Left renal cortex interstitium (tissue), 4 donors: ENCODE results near the gene DPH1. TPM values are rescaled to one million over a fixed set of nuclear protein-coding genes. Genes with fewer than 3 reads are reported as not detected.

Experiments
- DNase-seq, 4 donors: peaks; one replicate each; pipeline ENCODE4 v3.0.0-alpha.2; 2013; ENCODE audit warnings: low read depth in 4 of 4, low spot score in 2 of 4, missing footprints in 1 of 4
- polyA plus RNA-seq, 4 donors: library from polyadenylated mRNA; unstranded; fragments of 120-200 nt; gene quantifications; one replicate each; pipeline ENCODE4 v1.2.1, GENCODE V29; 2013; ENCODE audit not compliant: insufficient read length in 4 of 4

The DPH1 gene
- polyA plus RNA-seq, 4 donors = 33.1 to 72.4 (median 51.4) TPM

DNA sequence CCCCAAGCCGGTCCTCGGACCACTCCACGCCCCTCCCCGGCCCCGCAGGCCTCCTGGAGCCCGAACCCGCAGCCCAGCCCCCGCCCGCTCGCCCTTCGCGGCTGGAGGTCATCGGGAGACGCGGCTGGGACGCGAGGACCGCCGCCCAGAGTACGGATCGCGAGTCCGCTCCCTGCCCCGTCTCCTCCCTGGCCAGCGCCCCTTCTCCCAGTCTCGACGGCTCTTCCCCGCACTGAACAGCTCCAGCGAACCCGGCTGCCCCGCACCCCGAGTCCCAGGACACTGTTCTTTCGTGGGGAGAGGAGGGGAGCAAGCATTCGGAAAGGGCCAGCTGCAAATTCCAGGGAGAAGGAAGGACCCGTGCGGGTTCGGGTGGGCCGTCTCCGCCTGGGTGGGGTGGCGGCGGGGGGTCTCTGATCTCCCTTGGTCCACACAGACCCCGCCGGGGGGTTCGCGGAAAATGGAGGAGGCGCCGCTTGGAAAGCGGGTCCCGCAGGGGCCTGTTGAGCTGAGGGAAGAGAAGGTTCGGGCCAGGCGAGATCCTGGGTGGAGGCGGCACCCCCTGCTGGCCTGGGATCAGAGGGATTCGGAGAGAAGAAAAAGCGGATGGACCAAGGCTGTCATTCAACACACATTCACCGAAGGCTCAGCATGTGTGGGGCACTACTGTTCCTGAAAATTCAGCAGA lies 4.2 kb upstream of the DPH1 start:
- DNase-seq = no peak

DNA sequence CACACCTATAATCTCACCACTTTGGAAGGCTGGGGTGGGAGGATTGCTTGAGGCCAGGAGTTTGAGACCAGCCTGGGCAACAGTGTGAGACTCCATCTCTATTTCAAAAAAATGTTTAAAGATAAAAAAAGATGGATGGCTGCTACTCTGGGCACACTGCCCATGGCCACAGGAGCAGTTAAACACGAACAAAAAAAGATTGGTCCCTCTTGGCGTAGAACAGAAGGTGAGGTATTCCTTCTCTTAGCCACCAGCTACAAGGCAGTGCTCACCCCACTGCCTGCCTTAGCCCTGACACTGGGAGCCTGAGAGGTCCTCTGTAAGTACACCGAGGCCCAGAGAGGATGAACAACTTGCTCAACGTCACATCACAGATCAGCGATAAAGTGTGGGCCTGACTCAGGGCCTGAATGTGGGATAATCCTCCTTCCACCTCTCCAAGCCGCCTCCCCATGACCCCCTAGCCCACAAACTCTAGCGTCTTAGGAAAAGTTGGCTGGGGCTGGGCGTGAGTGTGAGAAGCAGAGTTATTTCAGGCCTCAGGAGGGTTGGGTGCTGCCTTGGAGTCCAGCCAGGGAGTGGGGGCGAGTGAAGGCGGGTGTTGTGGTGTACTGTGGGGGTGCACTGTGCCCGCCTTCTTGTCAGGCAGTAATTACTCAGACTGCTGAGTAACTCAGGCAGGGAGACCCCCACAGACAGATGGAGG lies 2.3 kb upstream of the DPH1 start:
- no peak for DNase-seq

DNA sequence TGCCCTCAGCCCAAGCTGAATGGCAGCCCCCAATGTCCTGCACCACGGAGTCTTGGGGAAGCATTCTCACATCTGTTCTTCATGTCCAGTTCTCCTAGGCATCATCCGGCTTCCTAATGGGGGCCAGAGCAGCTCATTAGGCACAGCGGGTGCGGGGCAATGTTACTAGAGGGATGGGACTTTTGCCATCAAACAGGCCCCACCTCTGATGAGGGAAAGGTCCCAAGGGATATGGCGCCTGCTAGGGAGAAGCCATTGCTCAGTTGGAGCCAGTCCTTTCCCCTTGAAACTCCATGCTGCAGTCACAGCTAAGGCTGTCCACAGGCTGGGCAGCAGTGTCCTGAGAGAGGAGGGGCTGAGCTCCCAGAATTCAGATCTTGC lies 1.7 kb upstream of the DPH1 start:
- no peak for DNase-seq

- DNase-seq = no peak
These were observed 1.2 kb upstream of the DPH1 start for GRCh38 chr17:2028737-2029136.

DNA sequence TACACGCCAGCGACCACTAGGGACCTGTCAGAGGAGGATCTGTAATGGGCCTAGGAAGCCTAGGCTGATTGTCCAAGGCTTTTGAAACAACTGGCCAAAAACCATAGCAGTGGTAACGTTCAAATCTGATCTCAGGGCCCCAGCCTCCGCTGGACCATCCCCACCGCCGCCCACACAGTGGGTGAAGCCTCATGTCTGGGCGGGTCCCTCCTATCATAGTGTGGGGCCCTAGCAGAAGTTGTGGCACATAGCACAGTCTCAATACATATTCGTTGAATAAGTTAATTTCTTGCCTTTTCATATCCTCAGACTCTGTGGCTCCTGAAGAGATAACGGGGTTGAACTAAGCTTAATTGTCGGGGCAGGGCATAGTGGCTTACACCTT lies 818 bp downstream of the DPH1 start:
- no peak for DNase-seq

DNA sequence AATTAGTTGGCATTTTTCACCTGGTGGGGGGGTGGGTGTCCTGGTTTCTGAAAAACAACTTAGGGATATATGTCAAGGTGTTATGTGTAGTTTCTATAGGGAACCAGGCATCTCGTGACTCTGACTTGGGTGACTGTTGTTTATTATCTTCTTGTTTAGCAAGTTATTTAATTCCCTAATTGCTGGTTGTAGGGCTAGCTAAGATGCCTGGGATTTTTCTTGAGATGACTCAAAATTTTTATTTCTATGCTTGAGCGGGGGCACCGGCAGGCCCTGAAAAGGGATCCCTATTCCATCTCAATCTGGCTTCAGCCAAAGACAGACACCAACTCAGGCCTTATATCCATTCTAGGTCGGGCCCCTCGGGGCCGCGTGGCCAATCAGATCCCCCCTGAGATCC lies 3.2 kb downstream of the DPH1 start:
- no peak for DNase-seq

GRCh38 chr17:2034157-2034556 lies 4.2 kb downstream of the DPH1 start:
- DNase-seq = no peak

DNA sequence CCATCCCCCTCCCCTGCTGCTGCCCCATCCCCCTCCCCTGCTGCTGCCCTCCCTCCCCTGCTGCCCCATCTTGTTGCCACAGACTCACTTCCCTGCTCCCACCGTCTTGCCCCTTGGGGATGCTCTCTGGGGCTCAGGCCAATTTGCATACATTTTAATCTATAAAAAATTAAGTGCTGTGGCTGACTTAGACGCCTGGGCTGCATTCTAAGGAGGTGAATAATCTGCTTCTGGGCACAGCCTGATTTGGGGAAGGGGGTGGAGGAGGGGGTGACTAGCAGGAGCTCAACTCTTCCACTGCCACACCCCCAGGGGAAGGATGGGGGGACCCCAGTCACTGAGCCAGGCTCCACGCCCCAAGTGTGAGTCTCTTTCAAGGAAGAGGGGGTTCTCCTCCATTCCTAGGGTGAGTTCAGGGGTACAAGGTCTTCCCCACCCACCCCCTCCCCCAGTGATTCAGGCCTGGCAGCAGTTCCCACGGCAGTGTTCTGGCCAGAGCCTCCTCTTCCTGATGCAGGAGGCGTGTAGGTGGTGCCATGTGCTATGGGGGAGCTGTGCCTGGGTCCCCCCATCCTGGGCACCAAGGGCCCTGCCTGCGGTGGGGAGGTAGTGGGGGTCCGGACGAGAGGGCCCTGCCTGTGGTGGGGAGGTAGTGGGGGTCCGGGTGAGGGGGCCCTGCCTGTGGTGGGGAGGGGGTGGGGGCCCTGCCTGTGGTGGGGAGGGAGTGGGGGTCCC lies 5.0 kb downstream of the DPH1 start:
- DNase-seq = no peak

DNA sequence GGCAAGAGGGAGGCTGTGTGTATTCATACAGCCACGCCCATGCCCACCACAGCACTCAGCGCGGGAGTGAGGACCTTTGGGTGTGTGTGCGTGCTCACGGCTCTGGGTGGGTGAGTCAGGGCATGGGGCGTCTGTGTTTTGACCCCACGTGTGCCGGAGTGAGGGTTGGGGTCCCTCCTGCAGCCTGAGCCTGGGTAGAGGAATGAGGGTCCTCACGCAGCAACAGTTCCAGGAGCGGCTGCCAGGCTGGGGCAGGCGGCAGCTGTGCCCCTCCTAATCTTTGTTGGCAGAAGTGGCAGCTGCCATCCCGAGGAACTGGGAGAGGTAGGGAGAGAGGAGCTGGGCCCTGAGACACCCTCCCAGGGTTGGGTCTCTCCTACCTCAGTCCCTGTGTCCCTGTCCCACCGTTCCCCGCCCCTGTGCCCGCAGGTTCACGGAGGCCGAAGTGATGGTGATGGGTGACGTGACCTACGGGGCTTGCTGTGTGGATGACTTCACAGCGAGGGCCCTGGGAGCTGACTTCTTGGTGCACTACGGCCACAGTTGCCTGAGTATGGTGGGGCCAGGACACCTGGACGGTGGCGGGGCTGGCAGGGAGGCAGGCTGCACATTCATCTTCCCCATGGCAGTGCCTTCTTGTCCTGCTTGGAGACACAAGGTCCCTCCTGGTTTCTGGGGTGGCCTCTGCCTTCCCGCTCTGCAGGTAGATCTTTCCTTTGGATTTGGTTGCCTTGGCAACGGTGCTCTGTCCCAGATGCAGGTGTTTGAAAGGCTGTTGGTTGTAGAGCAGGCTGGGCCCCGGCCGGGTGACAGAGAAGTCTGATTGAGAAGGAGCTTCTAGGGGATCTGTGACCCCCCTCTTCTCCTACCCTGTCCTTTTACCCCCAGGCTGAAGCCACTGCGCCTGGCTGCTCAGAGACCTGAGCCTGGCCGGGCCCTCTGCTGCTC lies 5.9 kb downstream of the DPH1 start:
- no peak for DNase-seq

- no peak for DNase-seq
These were observed 7.2 kb downstream of the DPH1 start for GRCh38 chr17:2037155-2037554.

DNA sequence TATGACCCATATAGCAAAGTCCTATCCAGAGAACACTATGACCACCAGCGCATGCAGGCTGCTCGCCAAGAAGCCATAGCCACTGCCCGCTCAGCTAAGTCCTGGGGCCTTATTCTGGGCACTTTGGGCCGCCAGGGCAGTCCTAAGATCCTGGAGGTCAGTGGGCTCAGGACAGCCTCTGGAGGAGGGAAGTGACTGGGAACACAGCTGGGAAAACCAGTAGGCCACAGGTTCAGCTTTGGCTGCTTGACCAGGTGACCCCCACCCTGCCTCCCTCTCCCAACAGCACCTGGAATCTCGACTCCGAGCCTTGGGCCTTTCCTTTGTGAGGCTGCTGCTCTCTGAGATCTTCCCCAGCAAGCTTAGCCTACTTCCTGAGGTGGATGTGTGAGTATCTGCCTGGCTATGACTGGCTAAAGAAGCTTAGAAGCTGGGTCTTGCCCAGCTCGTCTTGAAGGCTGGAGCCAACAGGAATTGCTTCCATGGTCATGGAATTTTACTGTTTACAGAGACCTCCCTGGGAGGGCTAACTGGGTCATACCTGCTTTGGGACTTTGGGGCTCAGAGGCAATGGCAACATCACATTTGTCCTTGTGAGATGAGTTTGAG lies 10.4 kb downstream of the DPH1 start:
- no peak for DNase-seq

DNA sequence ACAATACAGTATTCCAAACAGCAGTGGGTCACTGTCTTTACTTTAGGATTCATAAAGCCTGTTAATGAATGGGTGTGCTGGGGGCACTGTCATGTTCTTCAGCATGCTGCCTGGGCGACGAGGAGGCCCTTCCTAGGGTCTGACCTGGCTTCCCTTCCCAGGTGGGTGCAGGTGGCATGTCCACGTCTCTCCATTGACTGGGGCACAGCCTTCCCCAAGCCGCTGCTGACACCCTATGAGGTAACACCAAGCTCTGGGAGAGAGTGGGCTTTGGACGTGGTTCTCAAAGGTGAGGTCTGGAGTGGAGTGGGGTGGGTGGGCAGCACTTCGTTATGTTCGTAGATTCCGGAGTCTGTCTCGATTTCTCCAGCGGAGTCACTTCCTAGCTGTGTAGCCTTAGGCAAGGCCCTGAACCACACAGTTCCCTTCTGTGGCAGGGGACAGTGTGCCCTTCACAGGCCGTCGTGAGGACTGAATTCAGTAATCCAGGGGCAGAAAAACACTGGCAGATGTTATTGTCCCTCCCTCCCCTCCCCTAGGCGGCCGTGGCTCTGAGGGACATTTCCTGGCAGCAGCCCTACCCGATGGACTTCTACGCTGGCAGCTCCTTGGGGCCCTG lies 11.1 kb downstream of the DPH1 start:
- DNase-seq = no peak

- peak; percentile 91 to 94 (median 92) for DNase-seq
These were observed 11.8 kb downstream of the DPH1 start, which contains the start of gene OVCA2 for GRCh38 chr17:2041561-2042389. Gene OVCA2 (plus strand): TSS chr17:2042022. CDS start chr17:2042048, 26 bp downstream.

DNA sequence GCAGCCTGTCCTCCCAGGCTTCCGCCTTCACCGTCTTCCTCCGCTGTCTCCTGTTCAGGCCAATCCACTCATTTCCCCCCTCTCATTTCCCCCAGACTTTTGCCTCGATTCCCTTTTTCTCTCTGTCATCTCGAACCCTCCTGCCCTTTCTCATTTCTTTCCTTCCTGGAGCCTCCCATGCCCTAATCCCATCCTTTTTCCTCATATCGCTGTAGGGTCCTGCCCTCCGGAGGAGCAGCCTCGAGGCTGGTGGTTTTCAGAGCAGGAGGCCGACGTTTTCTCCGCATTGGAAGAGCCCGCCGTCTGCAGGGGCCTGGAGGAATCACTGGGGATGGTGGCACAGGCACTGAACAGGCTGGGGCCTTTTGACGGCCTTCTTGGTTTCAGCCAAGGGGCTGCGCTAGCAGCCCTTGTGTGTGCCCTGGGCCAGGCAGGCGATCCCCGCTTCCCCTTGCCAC lies 12.5 kb downstream of the DPH1 start:
- no peak for DNase-seq

GRCh38 chr17:2042933-2043332 lies 13.0 kb downstream of the DPH1 start:
- no peak for DNase-seq

GRCh38 chr17:2043785-2044184 lies 13.8 kb downstream of the DPH1 start:
- DNase-seq = no peak

- no peak for DNase-seq
These were observed 14.4 kb downstream of the DPH1 start for GRCh38 chr17:2044263-2044894.

- no peak for DNase-seq
These were observed 17.6 kb downstream of the DPH1 start for GRCh38 chr17:2047590-2047989.
